ENCODE results near the gene AIMP2.
"Not testable (repeated sequence)": the region's sequence is repeated elsewhere in the genome, so short reads cannot be mapped to it uniquely, and the experiment has no call there.

DNA sequence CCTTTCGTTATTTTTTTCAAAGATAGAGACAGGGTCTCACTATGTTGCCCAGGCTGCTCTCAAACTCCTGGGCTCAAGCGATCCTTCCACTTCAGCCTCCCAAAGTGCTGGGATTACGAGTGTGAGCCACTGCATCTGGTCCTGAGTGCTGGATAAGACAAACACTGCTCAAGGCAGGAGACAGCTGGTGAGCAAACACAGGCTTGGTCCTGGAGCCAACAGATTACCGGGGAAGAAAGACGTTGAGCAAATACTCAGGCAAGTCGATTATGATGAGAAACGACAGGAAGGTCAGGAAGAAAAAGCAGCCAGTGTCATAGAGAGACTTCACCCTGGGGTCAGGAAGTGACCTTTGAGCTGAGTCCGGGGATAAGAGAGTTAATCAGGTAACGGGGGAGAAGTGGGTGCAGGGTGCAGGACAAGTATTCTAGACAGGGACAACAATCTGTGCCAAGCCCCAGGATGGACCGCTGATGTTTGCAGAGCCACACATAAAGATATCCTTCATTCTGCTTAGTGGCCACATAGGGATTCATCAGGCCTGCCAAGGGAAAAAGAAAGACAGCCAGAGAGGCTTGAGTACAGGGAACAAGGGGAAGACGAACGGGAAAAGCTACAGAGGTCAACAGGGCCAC, 29.3 kb upstream of the AIMP2 start:
- not testable (repeated sequence) for TF ChIP-seq EZH2phosphoT487 (IDR thresholded peaks at IDR 0.05; ENCODE audit: insufficient read depth, low read depth); EZH2 (IDR thresholded peaks at IDR 0.05; ENCODE audit: insufficient read depth, poor library complexity, severe bottlenecking)
